Measurements from ENCODE around the gene MAK.

DNA sequence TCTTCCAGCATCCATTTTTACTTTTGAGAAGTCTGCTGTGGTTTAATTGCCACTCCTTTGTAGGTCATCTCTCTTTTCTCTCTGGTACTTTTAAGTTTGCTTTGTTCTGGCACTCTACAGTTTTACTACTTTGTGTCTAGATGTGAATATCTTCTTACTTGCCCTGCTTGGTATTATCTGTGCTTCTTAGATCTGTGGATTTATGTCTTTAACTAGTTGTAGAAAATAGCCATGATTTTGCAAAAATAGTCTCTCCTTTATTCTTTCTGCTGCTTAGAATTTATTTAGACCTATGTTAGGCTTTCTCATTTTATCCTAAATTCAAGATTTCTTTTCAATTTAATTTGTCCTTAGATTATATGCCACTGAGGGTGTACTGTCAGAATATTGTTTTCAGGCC is 5.2 kb upstream of the MAK start:
- TF ChIP-seq POLR2AphosphoS5 (IDR thresholded peaks at IDR 0.05) = no peak
- TF ChIP-seq, protein P1, sequence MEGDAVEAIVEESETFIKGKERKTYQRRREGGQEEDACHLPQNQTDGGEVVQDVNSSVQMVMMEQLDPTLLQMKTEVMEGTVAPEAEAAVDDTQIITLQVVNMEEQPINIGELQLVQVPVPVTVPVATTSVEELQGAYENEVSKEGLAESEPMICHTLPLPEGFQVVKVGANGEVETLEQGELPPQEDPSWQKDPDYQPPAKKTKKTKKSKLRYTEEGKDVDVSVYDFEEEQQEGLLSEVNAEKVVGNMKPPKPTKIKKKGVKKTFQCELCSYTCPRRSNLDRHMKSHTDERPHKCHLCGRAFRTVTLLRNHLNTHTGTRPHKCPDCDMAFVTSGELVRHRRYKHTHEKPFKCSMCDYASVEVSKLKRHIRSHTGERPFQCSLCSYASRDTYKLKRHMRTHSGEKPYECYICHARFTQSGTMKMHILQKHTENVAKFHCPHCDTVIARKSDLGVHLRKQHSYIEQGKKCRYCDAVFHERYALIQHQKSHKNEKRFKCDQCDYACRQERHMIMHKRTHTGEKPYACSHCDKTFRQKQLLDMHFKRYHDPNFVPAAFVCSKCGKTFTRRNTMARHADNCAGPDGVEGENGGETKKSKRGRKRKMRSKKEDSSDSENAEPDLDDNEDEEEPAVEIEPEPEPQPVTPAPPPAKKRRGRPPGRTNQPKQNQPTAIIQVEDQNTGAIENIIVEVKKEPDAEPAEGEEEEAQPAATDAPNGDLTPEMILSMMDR (IDR thresholded peaks at IDR 0.05) = no peak
